Measurements from ENCODE around the gene ZNF419.
"Not testable (repeated sequence)": the region's sequence is repeated elsewhere in the genome, so short reads cannot be mapped to it uniquely, and the experiment has no call there.

Gene ZNF419

GRCh38 chr19:57477191-57478008 is 10.2 kb upstream of the ZNF419 start, which contains the start of gene ZNF772:
TSS of gene ZNF772 (minus strand) at chr19:57477566. CDS start at chr19:57477309, 257 bp downstream.
- H3K4me3 ChIP-seq (ENCODE audit: low read depth in 1 of 2, low read length in 2 of 2): peak within 1 kb of the TSS; percentile 90 to 96
- peak within 1 kb of the TSS; percentile 35 for H3K27ac ChIP-seq (ENCODE audit: low read depth, low read length)
- H3K36me3 ChIP-seq (ENCODE audit: control insufficient read depth in 1 of 2, insufficient read depth in 2 of 2, low read length in 2 of 2): peaks cover 37 to 40% of the 10 kb centered on the region in 2 donors
- H3K27me3 ChIP-seq (ENCODE audit: control insufficient read depth in 1 of 2, insufficient read depth in 2 of 2, low read length in 2 of 2): no peaks in the 10 kb centered on the region
- peak within 1 kb of the TSS; percentile 30 to 73 for H3K9ac ChIP-seq (ENCODE audit: low read depth in 1 of 2, low read length in 2 of 2)
- H3K4me1 ChIP-seq (ENCODE audit: control insufficient read depth in 1 of 2, insufficient read depth in 2 of 2, low read length in 2 of 2): peaks cover 4 to 7% of the 10 kb centered on the region in 2 donors
- peaks cover 61 to 74% of the 10 kb centered on the region in 2 donors for H3K9me3 ChIP-seq (ENCODE audit: control insufficient read depth in 1 of 2, low read length in 2 of 2)

GRCh38 chr19:57488299-57488644 is 722 bp downstream of the ZNF419 start:
- H3K27ac ChIP-seq (ENCODE audit: low read depth, low read length); H3K4me1 ChIP-seq (ENCODE audit: control insufficient read depth in 1 of 2, insufficient read depth in 2 of 2, low read length in 2 of 2); H3K27me3 ChIP-seq (ENCODE audit: control insufficient read depth in 1 of 2, insufficient read depth in 2 of 2, low read length in 2 of 2); H3K9ac ChIP-seq (ENCODE audit: low read depth in 1 of 2, low read length in 2 of 2): not testable (repeated sequence)
- H3K9me3 ChIP-seq (ENCODE audit: control insufficient read depth in 1 of 2, low read length in 2 of 2): peaks cover 24 to 32% of the 10 kb centered on the region in 2 donors
- H3K4me3 ChIP-seq (ENCODE audit: low read depth in 1 of 2, low read length in 2 of 2): peak overlapping the region; percentile 31 to 53
- peaks cover 14 to 31% of the 10 kb centered on the region in 2 donors for H3K36me3 ChIP-seq (ENCODE audit: control insufficient read depth in 1 of 2, insufficient read depth in 2 of 2, low read length in 2 of 2)

DNA sequence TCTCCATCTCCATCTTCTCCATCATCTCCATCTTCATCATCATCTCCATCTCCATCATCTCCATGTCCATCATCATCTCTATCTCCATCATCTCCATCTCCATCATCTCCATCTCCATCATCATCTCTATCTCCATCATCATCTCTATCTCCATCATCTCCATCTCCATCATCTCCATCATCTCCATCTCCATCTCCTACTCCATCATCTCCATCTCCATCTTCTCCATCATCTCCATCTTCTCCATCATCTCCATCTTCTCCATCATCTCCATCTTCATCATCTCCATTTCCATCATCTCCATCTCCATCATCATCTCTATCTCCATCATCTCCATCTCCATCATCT is 11.8 kb downstream of the ZNF419 start:
- peaks cover 10 to 17% of the 10 kb centered on the region in 2 donors for H3K36me3 ChIP-seq (ENCODE audit: control insufficient read depth in 1 of 2, insufficient read depth in 2 of 2, low read length in 2 of 2)
- H3K27ac ChIP-seq (ENCODE audit: low read depth, low read length); H3K9ac ChIP-seq (ENCODE audit: low read depth in 1 of 2, low read length in 2 of 2); H3K4me1 ChIP-seq (ENCODE audit: control insufficient read depth in 1 of 2, insufficient read depth in 2 of 2, low read length in 2 of 2); H3K27me3 ChIP-seq (ENCODE audit: control insufficient read depth in 1 of 2, insufficient read depth in 2 of 2, low read length in 2 of 2): not testable (repeated sequence)
- peaks cover 18 to 35% of the 10 kb centered on the region in 2 donors for H3K9me3 ChIP-seq (ENCODE audit: control insufficient read depth in 1 of 2, low read length in 2 of 2)
- peak overlapping the region in 1 of 2 donors; percentile 61 for H3K4me3 ChIP-seq (ENCODE audit: low read depth in 1 of 2, low read length in 2 of 2)

- Histone ChIP-seq H3K36me3 (ENCODE audit: control insufficient read depth in 1 of 2, insufficient read depth in 2 of 2, low read length in 2 of 2) (peaks cover 11 to 21% of the 10 kb centered on the region in 2 donors), H3K4me3 (ENCODE audit: low read depth in 1 of 2, low read length in 2 of 2) (peak within 1 kb of the TSS; percentile 61 to 65), H3K9me3 (ENCODE audit: control insufficient read depth in 1 of 2, low read length in 2 of 2) (peaks cover 21 to 35% of the 10 kb centered on the region in 2 donors), H3K27ac (ENCODE audit: low read depth, low read length) (peak within 1 kb of the TSS; percentile 66), H3K9ac (ENCODE audit: low read depth in 1 of 2, low read length in 2 of 2) (peak within 1 kb of the TSS; percentile 25 to 60)
- H3K4me1 ChIP-seq (ENCODE audit: control insufficient read depth in 1 of 2, insufficient read depth in 2 of 2, low read length in 2 of 2); H3K27me3 ChIP-seq (ENCODE audit: control insufficient read depth in 1 of 2, insufficient read depth in 2 of 2, low read length in 2 of 2): not testable (repeated sequence)
Measured at GRCh38 chr19:57499680-57500395, 12.3 kb downstream of the ZNF419 start, which contains the start of gene ZNF773. TSS of gene ZNF773 (plus strand) at chr19:57499938. CDS start at chr19:57500081, 143 bp downstream.

- H3K27me3 ChIP-seq (ENCODE audit: control insufficient read depth in 1 of 2, insufficient read depth in 2 of 2, low read length in 2 of 2); H3K27ac ChIP-seq (ENCODE audit: low read depth, low read length); H3K4me1 ChIP-seq (ENCODE audit: control insufficient read depth in 1 of 2, insufficient read depth in 2 of 2, low read length in 2 of 2); H3K9ac ChIP-seq (ENCODE audit: low read depth in 1 of 2, low read length in 2 of 2): not testable (repeated sequence)
- Histone ChIP-seq H3K9me3 (ENCODE audit: control insufficient read depth in 1 of 2, low read length in 2 of 2) (peaks cover 21 to 35% of the 10 kb centered on the region in 2 donors), H3K36me3 (ENCODE audit: control insufficient read depth in 1 of 2, insufficient read depth in 2 of 2, low read length in 2 of 2) (peaks cover 15 to 26% of the 10 kb centered on the region in 2 donors), H3K4me3 (ENCODE audit: low read depth in 1 of 2, low read length in 2 of 2) (peak overlapping the region; percentile 38 to 61)
Measured at GRCh38 chr19:57500400-57500799, 12.8 kb downstream of the ZNF419 start.

- H3K4me3 ChIP-seq (ENCODE audit: low read depth in 1 of 2, low read length in 2 of 2): no peak overlapping the region
- peaks cover 42 to 51% of the 10 kb centered on the region in 2 donors for H3K9me3 ChIP-seq (ENCODE audit: control insufficient read depth in 1 of 2, low read length in 2 of 2)
- no peaks in the 10 kb centered on the region for H3K4me1 ChIP-seq (ENCODE audit: control insufficient read depth in 1 of 2, insufficient read depth in 2 of 2, low read length in 2 of 2)
Measured at GRCh38 chr19:57506163-57506562, 18.6 kb downstream of the ZNF419 start.

GRCh38 chr19:57511484-57511883 is 23.9 kb downstream of the ZNF419 start:
- Histone ChIP-seq H3K27me3 (ENCODE audit: control insufficient read depth in 1 of 2, insufficient read depth in 2 of 2, low read length in 2 of 2) (no peaks in the 10 kb centered on the region), H3K4me3 (ENCODE audit: low read depth in 1 of 2, low read length in 2 of 2) (no peak overlapping the region), H3K4me1 (ENCODE audit: control insufficient read depth in 1 of 2, insufficient read depth in 2 of 2, low read length in 2 of 2) (no peaks in the 10 kb centered on the region), H3K9me3 (ENCODE audit: control insufficient read depth in 1 of 2, low read length in 2 of 2) (peaks cover 45 to 71% of the 10 kb centered on the region in 2 donors), H3K36me3 (ENCODE audit: control insufficient read depth in 1 of 2, insufficient read depth in 2 of 2, low read length in 2 of 2) (peaks cover 12 to 24% of the 10 kb centered on the region in 2 donors), H3K9ac (ENCODE audit: low read depth in 1 of 2, low read length in 2 of 2) (no peak overlapping the region), H3K27ac (ENCODE audit: low read depth, low read length) (no peak overlapping the region)

More at GRCh38 chr19:57506163-57506562, 18.6 kb downstream of the ZNF419 start:
- H3K27me3 ChIP-seq (ENCODE audit: control insufficient read depth in 1 of 2, insufficient read depth in 2 of 2, low read length in 2 of 2): no peaks in the 10 kb centered on the region
- H3K27ac ChIP-seq (ENCODE audit: low read depth, low read length): no peak overlapping the region
- H3K36me3 ChIP-seq (ENCODE audit: control insufficient read depth in 1 of 2, insufficient read depth in 2 of 2, low read length in 2 of 2): peaks cover 28 to 53% of the 10 kb centered on the region in 2 donors
- no peak overlapping the region for H3K9ac ChIP-seq (ENCODE audit: low read depth in 1 of 2, low read length in 2 of 2)

DNA sequence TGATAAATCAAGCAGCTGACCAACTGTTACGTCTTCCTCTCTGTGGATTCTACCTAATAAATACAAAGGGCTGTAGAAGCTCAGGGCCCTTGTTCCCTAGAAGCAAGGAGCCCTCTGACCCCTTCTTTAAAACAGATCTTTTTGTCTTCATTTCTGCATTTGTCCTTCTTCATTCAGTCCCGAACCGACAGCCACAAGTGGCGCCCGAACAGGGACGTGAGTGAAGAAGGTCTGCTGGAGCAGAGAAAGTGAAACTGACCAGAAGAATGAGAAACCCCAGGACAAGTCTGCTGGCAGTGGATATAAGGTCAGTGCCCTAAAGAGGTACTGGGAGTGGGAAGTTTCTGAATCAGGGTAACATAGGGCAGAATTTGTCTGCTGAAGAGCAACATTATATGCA is 25.3 kb downstream of the ZNF419 start:
- peaks cover 41 to 63% of the 10 kb centered on the region in 2 donors for H3K9me3 ChIP-seq (ENCODE audit: control insufficient read depth in 1 of 2, low read length in 2 of 2)
- peak overlapping the region in 1 of 2 donors; percentile 33 for H3K4me3 ChIP-seq (ENCODE audit: low read depth in 1 of 2, low read length in 2 of 2)
- peaks cover 6 to 11% of the 10 kb centered on the region in 2 donors for H3K36me3 ChIP-seq (ENCODE audit: control insufficient read depth in 1 of 2, insufficient read depth in 2 of 2, low read length in 2 of 2)

GRCh38 chr19:57515255-57515654 is 27.7 kb downstream of the ZNF419 start:
- Histone ChIP-seq H3K9ac (ENCODE audit: low read depth in 1 of 2, low read length in 2 of 2) (no peak overlapping the region), H3K27me3 (ENCODE audit: control insufficient read depth in 1 of 2, insufficient read depth in 2 of 2, low read length in 2 of 2) (no peaks in the 10 kb centered on the region), H3K27ac (ENCODE audit: low read depth, low read length) (no peak overlapping the region), H3K4me1 (ENCODE audit: control insufficient read depth in 1 of 2, insufficient read depth in 2 of 2, low read length in 2 of 2) (no peaks in the 10 kb centered on the region), H3K36me3 (ENCODE audit: control insufficient read depth in 1 of 2, insufficient read depth in 2 of 2, low read length in 2 of 2) (peaks cover 6 to 7% of the 10 kb centered on the region in 2 donors), H3K4me3 (ENCODE audit: low read depth in 1 of 2, low read length in 2 of 2) (no peak overlapping the region), H3K9me3 (ENCODE audit: control insufficient read depth in 1 of 2, low read length in 2 of 2) (peaks cover 33 to 52% of the 10 kb centered on the region in 2 donors)

More for the DNA sequence above, 25.3 kb downstream of the ZNF419 start:
- H3K27ac ChIP-seq (ENCODE audit: low read depth, low read length): no peak overlapping the region
- no peak overlapping the region for H3K9ac ChIP-seq (ENCODE audit: low read depth in 1 of 2, low read length in 2 of 2)
- H3K27me3 ChIP-seq (ENCODE audit: control insufficient read depth in 1 of 2, insufficient read depth in 2 of 2, low read length in 2 of 2): no peaks in the 10 kb centered on the region
- H3K4me1 ChIP-seq (ENCODE audit: control insufficient read depth in 1 of 2, insufficient read depth in 2 of 2, low read length in 2 of 2): no peaks in the 10 kb centered on the region

GRCh38 chr19:57518021-57518420 is 30.5 kb downstream of the ZNF419 start:
- H3K9ac ChIP-seq (ENCODE audit: low read depth in 1 of 2, low read length in 2 of 2); H3K27ac ChIP-seq (ENCODE audit: low read depth, low read length); H3K4me3 ChIP-seq (ENCODE audit: low read depth in 1 of 2, low read length in 2 of 2); H3K27me3 ChIP-seq (ENCODE audit: control insufficient read depth in 1 of 2, insufficient read depth in 2 of 2, low read length in 2 of 2); H3K36me3 ChIP-seq (ENCODE audit: control insufficient read depth in 1 of 2, insufficient read depth in 2 of 2, low read length in 2 of 2); H3K4me1 ChIP-seq (ENCODE audit: control insufficient read depth in 1 of 2, insufficient read depth in 2 of 2, low read length in 2 of 2): not testable (repeated sequence)
- H3K9me3 ChIP-seq (ENCODE audit: control insufficient read depth in 1 of 2, low read length in 2 of 2): peaks cover 28 to 34% of the 10 kb centered on the region in 2 donors

All from duodenal mucosa (tissue), 2 donors.